ENCODE results near the gene MAMSTR. TPM values are rescaled to one million over a fixed set of nuclear protein-coding genes. Genes with fewer than 3 reads are reported as not detected.

Gene MAMSTR
- total and polyA plus RNA-seq, 9 of the 15 experiments (the other 6 are each of a cell fraction or from before 2014, with no cell fraction given), result 0.08 to 1.00 (median 0.40) TPM; not detected in 1

GRCh38 chr19:48741129-48741999 is 21.8 kb upstream of the MAMSTR start (continued):
- peak; percentile 40 to 52; a peak in 2 of 4 replicates for TF ChIP-seq SIN3A (IDR thresholded peaks at IDR 0.05; ENCODE audit: borderline replicate concordance in 2 of 2, control insufficient read depth in 1 of 2, low read depth in 2 of 2, low read length in 2 of 2)
- TF ChIP-seq ZNF592 (IDR thresholded peaks at IDR 0.05), result peak; percentile 26; the same call in 1 of the 2 replicates
- no peak for TF ChIP-seq ZNF124 (CRISPR knock-in tag; IDR thresholded peaks at IDR 0.05)
- TF ChIP-seq SRSF9 (IDR thresholded peaks at IDR 0.05; ENCODE audit: borderline replicate concordance, low read depth, low read length), result no peak
- TF ChIP-seq MTF1 (CRISPR knock-in tag; IDR thresholded peaks at IDR 0.05; ENCODE audit: borderline replicate concordance), result no peak
- peak in 1 of 2 experiments; percentile 15; a peak in 1 of 4 replicates for TF ChIP-seq NONO (IDR thresholded peaks at IDR 0.05; ENCODE audit: low read depth in 2 of 2, low read length in 1 of 2)
- TF ChIP-seq HDAC8 (tag; IDR thresholded peaks at IDR 0.05), result no peak
- TF ChIP-seq ATF7 (IDR thresholded peaks at IDR 0.05), result peak; percentile 67
- no peak; the same call in 1 of the 2 replicates for TF ChIP-seq EP400 (IDR thresholded peaks at IDR 0.05)
- TF ChIP-seq ILF3 (IDR thresholded peaks at IDR 0.05; ENCODE audit: borderline replicate concordance), result no peak
- TF ChIP-seq PCBP2 (IDR thresholded peaks at IDR 0.05; ENCODE audit: low read depth, low read length, poor library complexity, severe bottlenecking), result no peak
- no peak for TF ChIP-seq PHB2 (IDR thresholded peaks at IDR 0.05; ENCODE audit: low read depth)
- no peak for TF ChIP-seq DMBX1 (CRISPR knock-in tag; IDR thresholded peaks at IDR 0.05; ENCODE audit: borderline replicate concordance)
- TF ChIP-seq ZNF133 (CRISPR knock-in tag; IDR thresholded peaks at IDR 0.05), result no peak
- TF ChIP-seq MLLT1 (IDR thresholded peaks at IDR 0.05), result no peak
- TF ChIP-seq, protein P1, sequence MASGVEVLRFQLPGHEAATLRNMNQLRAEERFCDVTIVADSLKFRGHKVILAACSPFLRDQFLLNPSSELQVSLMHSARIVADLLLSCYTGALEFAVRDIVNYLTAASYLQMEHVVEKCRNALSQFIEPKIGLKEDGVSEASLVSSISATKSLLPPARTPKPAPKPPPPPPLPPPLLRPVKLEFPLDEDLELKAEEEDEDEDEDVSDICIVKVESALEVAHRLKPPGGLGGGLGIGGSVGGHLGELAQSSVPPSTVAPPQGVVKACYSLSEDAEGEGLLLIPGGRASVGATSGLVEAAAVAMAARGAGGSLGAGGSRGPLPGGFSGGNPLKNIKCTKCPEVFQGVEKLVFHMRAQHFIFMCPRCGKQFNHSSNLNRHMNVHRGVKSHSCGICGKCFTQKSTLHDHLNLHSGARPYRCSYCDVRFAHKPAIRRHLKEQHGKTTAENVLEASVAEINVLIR (CRISPR knock-in tag; IDR thresholded peaks at IDR 0.05), result no peak
- TF ChIP-seq DNMT1 (IDR thresholded peaks at IDR 0.05), result no peak
- no peak for TF ChIP-seq PATZ1 (CRISPR knock-in tag; IDR thresholded peaks at IDR 0.05; ENCODE audit: borderline replicate concordance)

All from K562 (cell line).